IMR-90 (cell line): ENCODE measurements around the gene FKRP. TPM values are rescaled to one million over a fixed set of nuclear protein-coding genes. Genes with fewer than 3 reads are reported as not detected.

Experiments
- ATAC-seq: fragments of 200-7000 bp; cut with Tn5 transposase; 2 replicates; pipeline ENCODE4 v1.9.1; 2020; ENCODE audit warnings: low read depth, mild to moderate bottlenecking, moderate library complexity
- BruUV-seq: library from RNA; stranded (reverse); fragments of 400-500 nt; replicated peaks from 2 replicates; lab custom pipeline; 2021; lab: Mats Ljungman, UMichigan
- CTCF ChIA-PET: fragments of 300-600 bp; formaldehyde crosslinking; extraction: SDS; loops from one replicate; lab custom pipeline; 2021; ENCODE audit warnings: antibody characterized with exemption; lab: Yijun Ruan, JAX
- POLR2A ChIA-PET: fragments of 300-600 bp; sonication (Branson Sonifier 250); formaldehyde crosslinking; loops from one replicate; lab custom pipeline; 2022; ENCODE audit warnings: antibody characterized with exemption; ENCODE audit not compliant: unreplicated experiment; lab: Charles Lee
- DNase-seq: peaks from one replicate; pipeline ENCODE4 v3.0.0; 2013
- H2AFZ ChIP-seq: replicated peaks from 2 replicates; pipeline ENCODE3; 2013; ENCODE audit warnings: low read length, mild to moderate bottlenecking; ENCODE audit not compliant: poor library complexity
- H2AK5ac ChIP-seq: 2 replicates; pipeline ENCODE4 v1.6.1; 2013; ENCODE audit warnings: low read depth, low read length, inconsistent platforms
- H2AK9ac ChIP-seq: replicated peaks from 2 replicates; pipeline ENCODE3; 2013; ENCODE audit warnings: mild to moderate bottlenecking, low read depth, low read length, moderate library complexity; ENCODE audit not compliant: poor library complexity
- H2BK120ac ChIP-seq: 2 replicates; pipeline ENCODE4 v1.6.1; 2013; ENCODE audit warnings: low read depth, low read length, inconsistent platforms
- H2BK15ac ChIP-seq: 3 replicates; pipeline ENCODE4 v1.6.1; 2013; ENCODE audit warnings: low read depth, low read length, inconsistent platforms
- H2BK20ac ChIP-seq: 2 replicates; pipeline ENCODE4 v1.6.1; 2013; ENCODE audit warnings: low read depth, mild to moderate bottlenecking, inconsistent platforms, low read length, moderate library complexity
- H2BK5ac ChIP-seq: 2 replicates; pipeline ENCODE4 v1.6.1; 2013; ENCODE audit warnings: mild to moderate bottlenecking, low read depth, low read length, inconsistent platforms; ENCODE audit not compliant: poor library complexity, severe bottlenecking
- H3K14ac ChIP-seq: replicated peaks from 2 replicates; pipeline ENCODE4 v1.6.1; 2013; ENCODE audit warnings: low read depth, low read length, inconsistent platforms
- H3K18ac ChIP-seq: 2 replicates; pipeline ENCODE4 v1.6.1; 2013; ENCODE audit warnings: low read depth, low read length, control low read depth
- H3K23ac ChIP-seq: 2 replicates; pipeline ENCODE4 v1.6.1; 2013; ENCODE audit warnings: low read depth, low read length, inconsistent platforms
- H3K27ac ChIP-seq: 2 replicates; pipeline ENCODE4 v1.5.1; 2013; ENCODE audit warnings: mild to moderate bottlenecking, control low read depth, low read length; ENCODE audit not compliant: insufficient read depth
- H3K27me3 ChIP-seq: 2 replicates; pipeline ENCODE4 v1.6.1; 2013; ENCODE audit warnings: low read length; ENCODE audit not compliant: control insufficient read depth, insufficient read depth
- H3K36me3 ChIP-seq: 2 replicates; pipeline ENCODE4 v1.6.1; 2013; ENCODE audit warnings: low read length, mixed read lengths; ENCODE audit not compliant: control insufficient read depth, insufficient read depth
- H3K4ac ChIP-seq: 2 replicates; pipeline ENCODE4 v1.6.1; 2013; ENCODE audit warnings: low read depth, low read length, inconsistent platforms
- H3K4me1 ChIP-seq: 2 replicates; pipeline ENCODE4 v1.6.1; 2013; ENCODE audit warnings: low read length, mixed read lengths; ENCODE audit not compliant: control insufficient read depth, insufficient read depth
- H3K4me2 ChIP-seq: 2 replicates; pipeline ENCODE4 v1.6.1; 2013; ENCODE audit warnings: low read depth, mild to moderate bottlenecking, control low read depth, low read length, moderate library complexity
- H3K4me3 ChIP-seq: 2 replicates; pipeline ENCODE4 v1.5.1; 2013; ENCODE audit warnings: low read depth, mild to moderate bottlenecking, control low read depth, low read length, moderate library complexity; ENCODE audit not compliant: insufficient read depth
- H3K56ac ChIP-seq: 2 replicates; pipeline ENCODE4 v1.6.1; 2013; ENCODE audit warnings: low read length, inconsistent platforms; ENCODE audit not compliant: insufficient read depth; ENCODE audit errors: extremely low read depth
- H3K79me1 ChIP-seq, 2 experiments: 2 replicates each; pipeline ENCODE4 v1.6.1; 2013; ENCODE audit warnings: low read length in 2 of 2, inconsistent platforms in 1 of 2, low read depth in 1 of 2
- H3K9ac ChIP-seq: 2 replicates; pipeline ENCODE4 v1.6.1; 2013; ENCODE audit warnings: low read depth, low read length, control low read depth
- H3K9me1 ChIP-seq: 2 replicates; pipeline ENCODE4 v1.6.1; 2013; ENCODE audit warnings: low read length, inconsistent platforms; ENCODE audit not compliant: insufficient read depth
- H3K9me3 ChIP-seq: 2 replicates; pipeline ENCODE4 v1.6.1; 2013; ENCODE audit warnings: low read length; ENCODE audit not compliant: control insufficient read depth, insufficient read depth
- H4K20me1 ChIP-seq: 2 replicates; pipeline ENCODE4 v1.6.1; 2013; ENCODE audit warnings: low read length, inconsistent platforms; ENCODE audit not compliant: insufficient read depth
- H4K5ac ChIP-seq: 2 replicates; pipeline ENCODE4 v1.6.1; 2013; ENCODE audit warnings: mild to moderate bottlenecking, low read depth, low read length, control low read depth
- H4K8ac ChIP-seq, 2 experiments: 2 replicates each; pipeline ENCODE4 v1.6.1; 2013; ENCODE audit warnings: low read depth in 2 of 2, low read length in 2 of 2, control low read depth in 1 of 2, inconsistent platforms in 1 of 2
- H4K91ac ChIP-seq: 2 replicates; pipeline ENCODE4 v1.6.1; 2013; ENCODE audit warnings: low read depth, low read length, inconsistent platforms; ENCODE audit not compliant: insufficient read depth
- CEBPB ChIP-seq: IDR thresholded peaks from 2 replicates; pipeline ENCODE4 v1.6.1; 2012; ENCODE audit warnings: low read depth, low read length, improper control_type of control experiment
- CHD1 ChIP-seq: IDR thresholded peaks from 2 replicates; pipeline ENCODE4 v1.6.1; 2012; ENCODE audit warnings: low read depth, low read length, improper control_type of control experiment
- MAZ ChIP-seq: IDR thresholded peaks from 2 replicates; pipeline ENCODE4 v1.6.1; 2012; ENCODE audit warnings: low read depth, mild to moderate bottlenecking, low read length, improper control_type of control experiment, moderate library complexity, borderline replicate concordance
- MXI1 ChIP-seq: IDR thresholded peaks from 2 replicates; pipeline ENCODE4 v1.6.1; 2012; ENCODE audit warnings: low read depth, mild to moderate bottlenecking, low read length, moderate library complexity, borderline replicate concordance
- NFE2L2 ChIP-seq: fragments of 150-350 bp; IDR thresholded peaks from 2 replicates; pipeline ENCODE4 v1.6.1; 2016; ENCODE audit warnings: low read depth, mild to moderate bottlenecking, low read length
- POLR2A ChIP-seq: IDR thresholded peaks from 2 replicates; pipeline ENCODE4 v1.6.1; 2012; ENCODE audit warnings: mild to moderate bottlenecking, low read depth, low read length
- RAD21 ChIP-seq: IDR thresholded peaks from 2 replicates; pipeline ENCODE4 v1.6.1; 2012; ENCODE audit warnings: low read length, improper control_type of control experiment
- RCOR1 ChIP-seq: IDR thresholded peaks from 2 replicates; pipeline ENCODE4 v1.6.1; 2012; ENCODE audit warnings: mild to moderate bottlenecking, low read length, improper control_type of control experiment; ENCODE audit not compliant: insufficient replicate concordance
- RFX5 ChIP-seq: IDR thresholded peaks from 2 replicates; pipeline ENCODE4 v1.8.0; 2012; ENCODE audit warnings: low read depth, mild to moderate bottlenecking, low read length, moderate library complexity
- SMC3 ChIP-seq: fragments of 150-350 bp; IDR thresholded peaks from 2 replicates; pipeline ENCODE4 v1.6.1; 2016; ENCODE audit warnings: low read depth, mild to moderate bottlenecking, antibody characterized with exemption, low read length, moderate library complexity
- WGBS, 2 experiments: methylation state at CpG; one replicate each; pipeline versions ENCODE4 v1.1.5 to v1.1.7; 2013; ENCODE audit warnings: missing lambda C conversion rate in 2 of 2; ENCODE audit not compliant: insufficient read length in 1 of 2; ENCODE audit errors: extremely low coverage in 2 of 2; 5-methylcytosine and 5-hydroxymethylcytosine counted together
- dilution Hi-C: fragments of 300-500 bp; cut with HindIII; formaldehyde crosslinking; loops from one replicate; pipeline ENCODE4 v1.14.3; 2018; ENCODE audit warnings: low sequenced_read_pairs; ENCODE audit not compliant: unreplicated experiment
- in situ Hi-C: fragments of 300-500 bp; cut with MboI; formaldehyde crosslinking; loops from 3 replicates; pipeline ENCODE4 v1.14.3; 2019; ENCODE audit warnings: low sequenced_read_pairs, inconsistent platforms, mixed read lengths
- intact Hi-C: fragments of 100-400 bp; cut with micrococcal nuclease; formaldehyde crosslinking; loops from 2 replicates; pipeline ENCODE4 v1.10.0; 2022
- polyA plus RNA-seq, 3 experiments: library from polyadenylated mRNA; depleted of rRNA; stranded (reverse); fragments of >200 nt; gene quantifications; 2 replicates each; pipeline ENCODE4 v1.2.3, GENCODE V29; 2012; ENCODE audit warnings: low replicate concordance in 1 of 3
- total RNA-seq: library from RNA; depleted of rRNA; stranded (reverse); fragments of >200 nt; gene quantifications from 2 replicates; pipeline ENCODE4 v1.2.3, GENCODE V29; 2012
- TF ChIP-seq, protein P1 (sequence below): fragments of 150-350 bp; IDR thresholded peaks from 2 replicates; pipeline ENCODE4 v1.6.1; 2016; ENCODE audit warnings: low read depth, mild to moderate bottlenecking, low read length, moderate library complexity, borderline replicate concordance
- TF ChIP-seq, protein P2 (sequence below): fragments of 150-350 bp; IDR thresholded peaks from 2 replicates; pipeline ENCODE4 v1.6.1; 2017; ENCODE audit warnings: mild to moderate bottlenecking, antibody characterized with exemption, low read length, low read depth

FKRP gene
- total and polyA plus RNA-seq, 2 of the 4 experiments (the other 2 are of a cell fraction): 6.1 to 25.3 TPM

DNA sequence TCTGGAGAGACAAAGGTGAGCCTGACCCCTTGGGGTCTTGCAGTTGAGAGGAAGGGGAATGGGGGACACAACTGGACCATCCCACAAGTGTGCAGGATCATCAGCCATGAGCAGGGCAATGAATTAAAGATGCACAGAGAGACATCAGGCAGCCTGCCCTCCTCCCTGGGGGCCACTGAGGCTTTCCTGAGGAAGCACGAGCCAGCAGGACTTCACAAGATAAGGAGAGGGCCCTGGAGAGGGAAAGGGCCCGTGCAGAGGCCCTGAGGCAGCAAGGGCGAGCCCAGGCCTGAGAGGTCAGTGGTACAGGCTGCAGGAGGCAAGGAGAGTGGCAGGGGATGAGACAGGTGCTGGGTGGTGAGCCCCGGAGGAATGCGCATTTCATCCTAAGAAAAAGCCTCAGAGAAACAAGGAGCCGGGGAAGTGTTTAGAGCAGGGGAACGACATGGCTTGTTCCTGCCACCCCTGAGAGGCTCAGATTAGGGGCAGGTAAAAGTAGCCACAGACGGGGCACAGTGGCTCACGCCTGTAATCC, 19.9 kb upstream of the FKRP start:
- no peak overlapping the region for H3K9ac ChIP-seq
- no peak overlapping the region for H3K14ac ChIP-seq
- no peak overlapping the region for H3K18ac ChIP-seq
- H4K5ac ChIP-seq: no peak overlapping the region
- H3K36me3 ChIP-seq: peaks cover 87% of the 10 kb centered on the region
- H3K27ac ChIP-seq: no peak overlapping the region
- no peak overlapping the region for H2BK15ac ChIP-seq
- H3K23ac ChIP-seq: no peak overlapping the region
- ChIA-PET CTCF (no interaction called here), POLR2A (no interaction called here)
- 0 out of 2 replicates have a peak, but pooled peaks cover 6% of the 10 kb centered on the region for H3K9me1 ChIP-seq
- H2BK20ac ChIP-seq: no peak overlapping the region
- no peak overlapping the region for H4K91ac ChIP-seq
- intact Hi-C loops: no loop called here
- H2AK9ac ChIP-seq: no peak overlapping the region
- peaks cover 43% of the 10 kb centered on the region for H4K20me1 ChIP-seq
- dilution Hi-C loops: no loop called here
- no peaks in the 10 kb centered on the region for H3K27me3 ChIP-seq
- H2AFZ ChIP-seq: no peak overlapping the region
- ATAC-seq (no peak), DNase-seq (no peak)
- H2AK5ac ChIP-seq: no peak overlapping the region
- peaks cover 25 to 69% of the 10 kb centered on the region in 2 experiments for H3K79me1 ChIP-seq
- no peak overlapping the region for H3K56ac ChIP-seq
- H3K4me3 ChIP-seq: no peak overlapping the region
- no peak overlapping the region for H3K4me2 ChIP-seq
- H3K4me1 ChIP-seq: peaks cover 4% of the 10 kb centered on the region
- TF ChIP-seq POLR2A: no peak
- no peak for TF ChIP-seq RFX5
- TF ChIP-seq, protein P1, sequence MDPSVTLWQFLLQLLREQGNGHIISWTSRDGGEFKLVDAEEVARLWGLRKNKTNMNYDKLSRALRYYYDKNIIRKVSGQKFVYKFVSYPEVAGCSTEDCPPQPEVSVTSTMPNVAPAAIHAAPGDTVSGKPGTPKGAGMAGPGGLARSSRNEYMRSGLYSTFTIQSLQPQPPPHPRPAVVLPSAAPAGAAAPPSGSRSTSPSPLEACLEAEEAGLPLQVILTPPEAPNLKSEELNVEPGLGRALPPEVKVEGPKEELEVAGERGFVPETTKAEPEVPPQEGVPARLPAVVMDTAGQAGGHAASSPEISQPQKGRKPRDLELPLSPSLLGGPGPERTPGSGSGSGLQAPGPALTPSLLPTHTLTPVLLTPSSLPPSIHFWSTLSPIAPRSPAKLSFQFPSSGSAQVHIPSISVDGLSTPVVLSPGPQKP: no peak
- TF ChIP-seq RCOR1: no peak
- TF ChIP-seq RAD21: no peak
- no peak for TF ChIP-seq MAZ
- TF ChIP-seq MXI1: no peak
- TF ChIP-seq CEBPB: no peak
- no peak for TF ChIP-seq NFE2L2
- no peak for TF ChIP-seq SMC3
- TF ChIP-seq, protein P2, sequence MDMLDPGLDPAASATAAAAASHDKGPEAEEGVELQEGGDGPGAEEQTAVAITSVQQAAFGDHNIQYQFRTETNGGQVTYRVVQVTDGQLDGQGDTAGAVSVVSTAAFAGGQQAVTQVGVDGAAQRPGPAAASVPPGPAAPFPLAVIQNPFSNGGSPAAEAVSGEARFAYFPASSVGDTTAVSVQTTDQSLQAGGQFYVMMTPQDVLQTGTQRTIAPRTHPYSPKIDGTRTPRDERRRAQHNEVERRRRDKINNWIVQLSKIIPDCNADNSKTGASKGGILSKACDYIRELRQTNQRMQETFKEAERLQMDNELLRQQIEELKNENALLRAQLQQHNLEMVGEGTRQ: no peak
- TF ChIP-seq CHD1: no peak
- H4K8ac ChIP-seq: no peak overlapping the region
- in situ Hi-C loops: no loop called here
- H3K9me3 ChIP-seq: no peaks in the 10 kb centered on the region
- no peak overlapping the region for H2BK120ac ChIP-seq
- BruUV-seq: no TSS peak
- H2BK5ac ChIP-seq: no peak overlapping the region
- 95% methylated on average over 4 of the region's 9 CpGs; no CpG with 5 or more reads in 1 of the 2 experiments for WGBS, 2 experiments
- H3K4ac ChIP-seq: no peak overlapping the region
